ENCODE data around the gene LRTM2. TPM values are rescaled to one million over a fixed set of nuclear protein-coding genes. Genes with fewer than 3 reads are reported as not detected.

Gene LRTM2
- total RNA-seq, 1 experiment from 2014 or later: not detected

- Histone ChIP-seq H3K27me3 (replicated peaks) (no peaks in the 10 kb centered on the region), H3K4me1 (replicated peaks) (peaks cover 16% of the 10 kb centered on the region), H3K27ac (no peak overlapping the region)
Observed at GRCh38 chr12:1793426-1794210, 26.7 kb upstream of the LRTM2 start.

GRCh38 chr12:1794440-1795090, 25.8 kb upstream of the LRTM2 start:
- DNase-seq (ENCODE audit: low read depth in 1 of 2, low spot score in 2 of 2): no peak
- Histone ChIP-seq H3K4me1 (replicated peaks) (peaks cover 16% of the 10 kb centered on the region), H3K36me3 (no peaks in the 10 kb centered on the region), H3K9me3 (replicated peaks) (no peaks in the 10 kb centered on the region), H3K4me3 (no peak overlapping the region), H3K27ac (no peak overlapping the region), H3K27me3 (replicated peaks) (no peaks in the 10 kb centered on the region)

More at GRCh38 chr12:1793426-1794210, 26.7 kb upstream of the LRTM2 start:
- H3K36me3 ChIP-seq: no peaks in the 10 kb centered on the region
- H3K4me3 ChIP-seq: no peak overlapping the region
- no peak for DNase-seq (ENCODE audit: low read depth in 1 of 2, low spot score in 2 of 2)
- H3K9me3 ChIP-seq (replicated peaks): no peaks in the 10 kb centered on the region

- Histone ChIP-seq H3K27me3 (replicated peaks) (no peaks in the 10 kb centered on the region), H3K9me3 (replicated peaks) (no peaks in the 10 kb centered on the region), H3K36me3 (no peaks in the 10 kb centered on the region), H3K4me1 (replicated peaks) (peaks cover 16% of the 10 kb centered on the region), H3K27ac (no peak overlapping the region), H3K4me3 (no peak overlapping the region)
- DNase-seq (ENCODE audit: low read depth in 1 of 2, low spot score in 2 of 2): no peak
Observed at GRCh38 chr12:1795221-1795784, 25.1 kb upstream of the LRTM2 start.

GRCh38 chr12:1795785-1796514, 24.4 kb upstream of the LRTM2 start:
- H3K4me3 ChIP-seq: peak overlapping the region; percentile 30
- peak; percentile 83 to 91 for DNase-seq (ENCODE audit: low read depth in 1 of 2, low spot score in 2 of 2)
- no peaks in the 10 kb centered on the region for H3K36me3 ChIP-seq
- no peaks in the 10 kb centered on the region for H3K9me3 ChIP-seq (replicated peaks)
- no peak overlapping the region for H3K27ac ChIP-seq
- H3K4me1 ChIP-seq (replicated peaks): peaks cover 16% of the 10 kb centered on the region
- H3K27me3 ChIP-seq (replicated peaks): no peaks in the 10 kb centered on the region

- no peak overlapping the region for H3K27ac ChIP-seq
- no peaks in the 10 kb centered on the region for H3K9me3 ChIP-seq (replicated peaks)
- peak overlapping the region; percentile 30 for H3K4me3 ChIP-seq
- no peaks in the 10 kb centered on the region for H3K36me3 ChIP-seq
- H3K27me3 ChIP-seq (replicated peaks): no peaks in the 10 kb centered on the region
- DNase-seq (ENCODE audit: low read depth in 1 of 2, low spot score in 2 of 2): no peak
- H3K4me1 ChIP-seq (replicated peaks): peaks cover 16% of the 10 kb centered on the region
Observed at GRCh38 chr12:1796515-1797010, 23.8 kb upstream of the LRTM2 start.

GRCh38 chr12:1797011-1797901, 23.1 kb upstream of the LRTM2 start:
- H3K27ac ChIP-seq: no peak overlapping the region
- no peak overlapping the region for H3K4me3 ChIP-seq
- no peak for DNase-seq (ENCODE audit: low read depth in 1 of 2, low spot score in 2 of 2)
- H3K4me1 ChIP-seq (replicated peaks): peaks cover 16% of the 10 kb centered on the region
- H3K36me3 ChIP-seq: no peaks in the 10 kb centered on the region
- no peaks in the 10 kb centered on the region for H3K27me3 ChIP-seq (replicated peaks)
- no peaks in the 10 kb centered on the region for H3K9me3 ChIP-seq (replicated peaks)

GRCh38 chr12:1797991-1798640, 22.2 kb upstream of the LRTM2 start:
- H3K27me3 ChIP-seq (replicated peaks): no peaks in the 10 kb centered on the region
- H3K36me3 ChIP-seq: no peaks in the 10 kb centered on the region
- H3K4me1 ChIP-seq (replicated peaks): peaks cover 16% of the 10 kb centered on the region
- no peak for DNase-seq (ENCODE audit: low read depth in 1 of 2, low spot score in 2 of 2)
- no peak overlapping the region for H3K27ac ChIP-seq
- H3K9me3 ChIP-seq (replicated peaks): no peaks in the 10 kb centered on the region
- no peak overlapping the region for H3K4me3 ChIP-seq

GRCh38 chr12:1798641-1799020, 21.7 kb upstream of the LRTM2 start:
- Histone ChIP-seq H3K36me3 (no peaks in the 10 kb centered on the region), H3K4me1 (replicated peaks) (peaks cover 16% of the 10 kb centered on the region), H3K9me3 (replicated peaks) (no peaks in the 10 kb centered on the region), H3K4me3 (no peak overlapping the region), H3K27ac (no peak overlapping the region), H3K27me3 (replicated peaks) (no peaks in the 10 kb centered on the region)
- no peak for DNase-seq (ENCODE audit: low read depth in 1 of 2, low spot score in 2 of 2)

GRCh38 chr12:1799051-1799881, 21.1 kb upstream of the LRTM2 start:
- Histone ChIP-seq H3K4me3 (no peak overlapping the region), H3K36me3 (no peaks in the 10 kb centered on the region), H3K27ac (no peak overlapping the region), H3K4me1 (replicated peaks) (peaks cover 16% of the 10 kb centered on the region), H3K27me3 (replicated peaks) (no peaks in the 10 kb centered on the region), H3K9me3 (replicated peaks) (no peaks in the 10 kb centered on the region)
- peak in 1 of 2 experiments; percentile 41 for DNase-seq (ENCODE audit: low read depth in 1 of 2, low spot score in 2 of 2)

GRCh38 chr12:1799882-1800400, 20.4 kb upstream of the LRTM2 start:
- no peaks in the 10 kb centered on the region for H3K9me3 ChIP-seq (replicated peaks)
- H3K27me3 ChIP-seq (replicated peaks): no peaks in the 10 kb centered on the region
- H3K27ac ChIP-seq: no peak overlapping the region
- no peak overlapping the region for H3K4me3 ChIP-seq
- peaks cover 19% of the 10 kb centered on the region for H3K4me1 ChIP-seq (replicated peaks)
- peak in 1 of 2 experiments; percentile 40 for DNase-seq (ENCODE audit: low read depth in 1 of 2, low spot score in 2 of 2)
- H3K36me3 ChIP-seq: no peaks in the 10 kb centered on the region

- peak; percentile 42 to 69 for DNase-seq (ENCODE audit: low read depth in 1 of 2, low spot score in 2 of 2)
- no peaks in the 10 kb centered on the region for H3K36me3 ChIP-seq
- no peaks in the 10 kb centered on the region for H3K27me3 ChIP-seq (replicated peaks)
- peaks cover 17% of the 10 kb centered on the region for H3K4me1 ChIP-seq (replicated peaks)
- no peaks in the 10 kb centered on the region for H3K9me3 ChIP-seq (replicated peaks)
- no peak overlapping the region for H3K4me3 ChIP-seq
- no peak overlapping the region for H3K27ac ChIP-seq
Observed at GRCh38 chr12:1800401-1801302, 19.7 kb upstream of the LRTM2 start.

Measured in SJSA1 (cell line).